Measurements from ENCODE around the gene FHL2.

Gene FHL2

DNA sequence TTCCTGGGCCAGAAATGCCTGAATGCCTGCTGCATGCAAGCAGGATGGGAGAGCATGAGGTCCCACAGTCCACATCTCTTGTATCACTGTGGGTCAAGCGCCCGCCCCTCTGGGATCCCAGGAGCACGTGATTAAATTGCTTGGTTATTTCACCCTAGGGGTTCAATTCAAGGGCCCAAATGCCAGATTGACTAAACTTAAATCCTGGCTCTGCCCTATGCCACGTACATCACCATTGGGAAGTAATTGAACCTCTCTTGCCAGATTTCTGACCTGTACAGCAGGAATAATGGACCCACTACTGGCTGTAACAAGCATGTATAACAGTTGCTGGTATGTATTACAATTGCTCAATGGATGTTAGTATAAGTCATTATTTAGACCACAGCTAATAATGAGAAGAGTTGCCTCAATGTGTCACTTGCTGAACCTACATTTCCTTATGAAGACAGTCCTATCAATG is 19.9 kb downstream of the FHL2 start:
- TF ChIP-seq Cebpa-rat (IDR thresholded peaks at IDR 0.05) = no peak
- Histone ChIP-seq H4K20me1 (peaks cover 0 to 6% (median 0%) of the 10 kb centered on the region in 11 experiments; a peak in 1 of 22 replicates), H3K27ac (no peak overlapping the region), H3K9me3 (replicated peaks in 1 of 11) (no peaks in the 10 kb centered on the region), H3K4me2 (no peak overlapping the region), H3K4me3 (no peak overlapping the region), H3K27me3 (no peaks in the 10 kb centered on the region), H3K36me3 (no peaks in the 10 kb centered on the region), H3K9ac (no peak overlapping the region), H3K4me1 (peaks cover 10 to 17% (median 13%) of the 10 kb centered on the region in 10 experiments; a peak in 19 of 20 replicates)

- Histone ChIP-seq H3K27ac (no peak overlapping the region), H3K4me3 (no peak overlapping the region), H3K27me3 (no peaks in the 10 kb centered on the region), H3K4me2 (no peak overlapping the region), H3K36me3 (no peaks in the 10 kb centered on the region), H3K9me3 (replicated peaks in 1 of 11) (no peaks in the 10 kb centered on the region), H3K4me1 (peaks cover 5 to 12% (median 7%) of the 10 kb centered on the region in 10 experiments; a peak in 19 of 20 replicates), H4K20me1 (peaks cover 0 to 6% (median 0%) of the 10 kb centered on the region in 11 experiments; a peak in 1 of 22 replicates), H3K9ac (no peak overlapping the region)
- TF ChIP-seq Cebpa-rat (IDR thresholded peaks at IDR 0.05) = no peak
These were observed 20.5 kb downstream of the FHL2 start for GRCh38 chr2:105378276-105378840.

DNA sequence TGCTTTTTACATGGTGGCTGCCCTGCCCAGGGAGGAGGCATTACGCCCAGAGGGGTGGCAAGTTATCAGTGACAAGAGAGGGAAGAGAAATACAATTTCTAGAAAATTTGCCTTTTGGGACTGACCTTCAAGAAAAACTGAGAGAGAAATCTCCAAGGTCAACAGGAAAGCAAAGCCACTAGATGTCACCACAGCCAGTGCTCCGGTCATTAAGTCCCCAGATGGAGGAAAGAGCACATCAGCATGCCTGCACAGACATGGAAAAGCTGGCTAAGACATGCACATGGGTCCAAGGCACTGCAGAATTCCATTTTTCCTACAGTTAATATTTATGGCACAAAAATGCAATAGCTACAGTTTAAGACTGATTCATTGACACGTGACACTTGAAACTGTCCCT is 21.0 kb downstream of the FHL2 start:
- no peak overlapping the region for H3K4me3 ChIP-seq
- H3K4me2 ChIP-seq = no peak overlapping the region
- peaks cover under 1 to 7% (median 2%) of the 10 kb centered on the region in 10 experiments; a peak in 14 of 20 replicates for H3K4me1 ChIP-seq
- no peak overlapping the region for H3K9ac ChIP-seq
- H3K27me3 ChIP-seq = no peaks in the 10 kb centered on the region
- no peaks in the 10 kb centered on the region for H3K36me3 ChIP-seq
- H3K9me3 ChIP-seq (replicated peaks in 1 of 11) = no peaks in the 10 kb centered on the region
- TF ChIP-seq Cebpa-rat (IDR thresholded peaks at IDR 0.05) = no peak
- H4K20me1 ChIP-seq = peaks cover 0 to 6% (median 0%) of the 10 kb centered on the region in 11 experiments; a peak in 1 of 22 replicates
- no peak overlapping the region for H3K27ac ChIP-seq

DNA sequence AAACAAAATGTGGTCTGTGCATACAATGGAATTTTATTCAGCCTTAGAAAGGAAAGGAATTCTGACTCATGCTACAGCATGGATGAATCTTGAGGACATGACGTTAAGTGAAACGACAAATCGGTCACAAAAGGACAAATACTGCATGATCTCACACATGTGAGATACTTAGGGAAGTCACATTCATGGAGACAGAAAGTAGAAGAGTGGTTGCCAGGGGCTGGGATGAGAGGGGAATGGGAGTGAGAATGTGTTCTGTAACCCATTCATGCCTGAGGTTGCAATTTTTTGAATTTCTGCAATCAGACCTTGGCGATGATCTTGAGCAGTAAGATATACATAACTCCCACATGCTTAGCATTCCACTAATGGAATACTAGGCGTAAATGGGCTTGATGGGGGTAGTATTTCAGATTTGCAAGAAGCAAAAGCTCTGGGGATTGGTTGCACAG is 22.0 kb downstream of the FHL2 start:
- Histone ChIP-seq H3K4me2 (no peak overlapping the region), H3K9ac (no peak overlapping the region), H3K9me3 (replicated peaks in 1 of 11) (no peaks in the 10 kb centered on the region), H3K4me1 (peaks cover 0 to 7% (median 0%) of the 10 kb centered on the region in 10 experiments; a peak in 2 of 20 replicates), H3K36me3 (no peaks in the 10 kb centered on the region), H3K27me3 (no peaks in the 10 kb centered on the region), H4K20me1 (peaks cover 0 to 6% (median 0%) of the 10 kb centered on the region in 11 experiments; a peak in 1 of 22 replicates), H3K4me3 (no peak overlapping the region), H3K27ac (no peak overlapping the region)
- TF ChIP-seq Cebpa-rat (IDR thresholded peaks at IDR 0.05) = no peak

DNA sequence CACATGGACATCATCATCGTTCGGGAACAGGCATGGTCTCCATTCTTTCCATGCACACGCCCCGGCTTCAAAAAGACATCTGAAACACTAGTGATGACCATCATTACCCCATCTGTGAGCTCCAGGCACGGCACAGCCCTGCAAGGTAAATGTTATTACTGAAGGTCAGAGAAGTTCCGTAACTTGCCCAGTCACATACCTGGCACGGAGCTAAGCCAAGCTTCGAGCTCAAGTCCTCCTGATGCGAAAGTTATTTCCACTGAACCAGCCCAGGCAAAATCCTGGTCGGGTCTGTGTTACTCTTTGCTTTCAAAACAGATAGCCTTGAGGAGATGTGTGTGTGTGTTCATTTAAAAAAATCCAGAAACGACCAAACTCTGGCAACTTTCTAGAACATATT is 22.8 kb downstream of the FHL2 start:
- Histone ChIP-seq H3K27ac (no peak overlapping the region), H3K9ac (no peak overlapping the region)

DNA sequence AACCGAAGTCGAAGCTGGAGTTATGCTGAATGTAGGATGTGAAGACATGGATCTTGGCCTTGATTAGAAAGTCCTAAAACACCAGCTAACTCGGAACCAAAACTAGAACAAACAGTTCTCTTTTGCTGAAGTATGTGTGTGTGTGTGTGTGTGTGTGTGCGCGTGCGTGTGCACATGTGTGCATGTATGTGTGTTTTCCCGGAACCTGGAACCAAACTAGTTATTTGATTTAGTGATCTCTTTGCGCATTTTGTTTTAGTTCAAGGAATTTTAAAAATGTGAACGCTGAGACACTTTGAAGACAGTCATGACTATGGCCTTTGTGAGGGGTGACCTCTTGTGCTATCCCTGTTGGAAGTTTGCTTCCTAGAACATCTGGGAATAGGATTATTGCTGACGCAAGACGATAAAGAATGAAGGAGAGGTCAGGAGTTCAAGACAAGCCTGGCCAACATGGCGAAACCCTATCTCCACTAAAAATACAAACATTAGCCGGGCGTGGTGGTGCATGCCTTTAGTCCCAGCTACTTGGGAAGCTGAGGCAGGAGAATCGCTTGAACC is 23.8 kb downstream of the FHL2 start:
- no peak overlapping the region for H3K9ac ChIP-seq
- H3K9me3 ChIP-seq (replicated peaks in 1 of 11) = no peaks in the 10 kb centered on the region
- H3K27me3 ChIP-seq = no peaks in the 10 kb centered on the region
- H3K27ac ChIP-seq = no peak overlapping the region
- H3K4me1 ChIP-seq = peaks cover 0 to 8% (median under 1%) of the 10 kb centered on the region in 10 experiments; a peak in 4 of 20 replicates
- no peaks in the 10 kb centered on the region for H3K36me3 ChIP-seq
- H3K4me2 ChIP-seq = no peak overlapping the region
- no peak for TF ChIP-seq Cebpa-rat (IDR thresholded peaks at IDR 0.05)
- no peak overlapping the region for H3K4me3 ChIP-seq
- peaks cover 0 to 6% (median 0%) of the 10 kb centered on the region in 11 experiments; a peak in 1 of 22 replicates for H4K20me1 ChIP-seq

More for the DNA sequence above, 22.8 kb downstream of the FHL2 start:
- Histone ChIP-seq H3K27me3 (no peaks in the 10 kb centered on the region), H3K9me3 (replicated peaks in 1 of 11) (no peaks in the 10 kb centered on the region), H3K4me1 (peaks cover 0 to 7% (median 0%) of the 10 kb centered on the region in 10 experiments; a peak in 2 of 20 replicates), H3K4me2 (no peak overlapping the region), H4K20me1 (peaks cover 0 to 6% (median 0%) of the 10 kb centered on the region in 11 experiments; a peak in 1 of 22 replicates), H3K36me3 (no peaks in the 10 kb centered on the region), H3K4me3 (no peak overlapping the region)
- TF ChIP-seq Cebpa-rat (IDR thresholded peaks at IDR 0.05) = no peak

DNA sequence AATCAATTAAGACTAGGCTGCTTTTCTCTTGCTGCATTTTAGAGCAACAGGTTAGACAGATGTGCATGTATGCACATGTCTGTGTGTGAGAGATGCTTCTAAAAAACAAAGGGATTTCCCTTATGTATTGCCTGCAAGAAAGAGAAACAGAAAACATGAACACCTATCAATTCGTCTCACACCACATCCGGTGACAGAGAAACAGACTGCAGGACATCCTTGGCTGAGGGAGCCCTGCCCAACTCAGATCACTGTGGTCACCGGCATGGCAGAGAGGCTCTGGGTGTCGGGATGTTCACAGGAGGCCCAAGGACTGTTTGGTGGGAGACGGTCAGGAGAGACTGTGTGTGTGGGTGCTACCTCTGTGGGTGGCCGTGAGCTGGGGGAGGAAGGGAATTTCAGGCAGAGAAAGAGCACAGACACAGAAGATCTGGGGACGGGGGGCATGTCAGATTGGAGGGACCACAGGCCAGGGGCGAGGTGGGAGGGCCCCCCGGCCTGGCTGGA is 24.9 kb downstream of the FHL2 start:
- no peaks in the 10 kb centered on the region for H3K9me3 ChIP-seq (replicated peaks in 1 of 11)
- no peak overlapping the region for H3K27ac ChIP-seq
- H3K4me1 ChIP-seq = peaks cover 0 to 7% (median 0%) of the 10 kb centered on the region in 10 experiments; a peak in 2 of 20 replicates
- H4K20me1 ChIP-seq = peaks cover 0 to 6% (median 0%) of the 10 kb centered on the region in 11 experiments; a peak in 1 of 22 replicates
- TF ChIP-seq Cebpa-rat (IDR thresholded peaks at IDR 0.05) = no peak
- no peak overlapping the region for H3K9ac ChIP-seq
- H3K4me3 ChIP-seq = no peak overlapping the region
- H3K4me2 ChIP-seq = no peak overlapping the region
- no peaks in the 10 kb centered on the region for H3K27me3 ChIP-seq
- H3K36me3 ChIP-seq = no peaks in the 10 kb centered on the region

GRCh38 chr2:105373344-105373781 is 25.5 kb downstream of the FHL2 start:
- H3K27me3 ChIP-seq = no peaks in the 10 kb centered on the region
- H3K4me1 ChIP-seq = peaks cover 0 to 7% (median 0%) of the 10 kb centered on the region in 10 experiments; a peak in 2 of 20 replicates
- no peak overlapping the region for H3K9ac ChIP-seq
- no peaks in the 10 kb centered on the region for H3K9me3 ChIP-seq (replicated peaks in 1 of 11)
- H3K4me3 ChIP-seq = no peak overlapping the region
- H3K4me2 ChIP-seq = no peak overlapping the region
- H4K20me1 ChIP-seq = peaks cover 0 to 6% (median 0%) of the 10 kb centered on the region in 11 experiments; a peak in 1 of 22 replicates
- no peak for TF ChIP-seq Cebpa-rat (IDR thresholded peaks at IDR 0.05)
- no peaks in the 10 kb centered on the region for H3K36me3 ChIP-seq
- H3K27ac ChIP-seq = no peak overlapping the region

- Histone ChIP-seq H3K9ac (peak overlapping the region in 1 of 11 experiments; percentile 34; a peak in 1 of 22 replicates), H3K4me1 (peaks cover 0 to 7% (median 0%) of the 10 kb centered on the region in 10 experiments; a peak in 2 of 20 replicates), H3K27me3 (no peaks in the 10 kb centered on the region), H3K9me3 (replicated peaks in 1 of 11) (no peaks in the 10 kb centered on the region), H3K36me3 (no peaks in the 10 kb centered on the region), H4K20me1 (peaks cover 0 to 6% (median 0%) of the 10 kb centered on the region in 11 experiments; a peak in 1 of 22 replicates), H3K27ac (no peak overlapping the region), H3K4me2 (no peak overlapping the region), H3K4me3 (no peak overlapping the region)
- TF ChIP-seq Cebpa-rat (IDR thresholded peaks at IDR 0.05) = no peak
These were observed 27.0 kb downstream of the FHL2 start for GRCh38 chr2:105371810-105372209.
